Left ventricle myocardium inferior (tissue), 1 donor: ENCODE measurements around the gene TOGARAM1. TPM values are rescaled to one million over a fixed set of nuclear protein-coding genes. Genes with fewer than 3 reads are reported as not detected.
A peak's percentile ranks its signal among the peaks of the same experiment; 100 is the strongest.

Source experiments
- DNase-seq: peaks from one replicate; pipeline ENCODE4 v3.0.0-alpha.2; 2020
- H3K27ac ChIP-seq: fragments of 200-600 bp; replicated peaks from 2 replicates; pipeline ENCODE4 v1.8.0; 2021
- H3K27me3 ChIP-seq: fragments of 200-600 bp; 2 replicates; pipeline ENCODE4 v1.8.0; 2021; ENCODE audit warnings: low read depth
- H3K36me3 ChIP-seq: fragments of 200-600 bp; 2 replicates; pipeline ENCODE4 v1.8.0; 2021
- H3K4me1 ChIP-seq: fragments of 200-600 bp; 2 replicates; pipeline ENCODE4 v1.8.0; 2021
- H3K4me3 ChIP-seq: fragments of 200-600 bp; 2 replicates; pipeline ENCODE4 v1.8.0; 2021; ENCODE audit warnings: mild to moderate bottlenecking, moderate library complexity
- H3K9me3 ChIP-seq: fragments of 200-600 bp; replicated peaks from 2 replicates; pipeline ENCODE4 v1.8.0; 2021
- intact Hi-C: fragments of 100-400 bp; cut with micrococcal nuclease; formaldehyde crosslinking; loops from one replicate; pipeline ENCODE4 v1.11.0; 2022
- long read RNA-seq: library from polyadenylated mRNA; unstranded; transcript quantifications from one replicate; pipeline ENCODE4 v2.0.0, GENCODE V29; 2021
- total RNA-seq: library from RNA; stranded (reverse); fragmentation: NEBNext Ultra II Directional; extraction: Animal tissue kit (Norgen Biotek cat#: 25700); gene quantifications from one replicate; pipeline ENCODE4 v1.2.1, GENCODE V29; 2021
- TF ChIP-seq, protein P1 (sequence below): fragments of 200-600 bp; IDR thresholded peaks from 2 replicates; pipeline ENCODE4 v1.8.0; 2021; ENCODE audit warnings: antibody characterized with exemption, mild to moderate bottlenecking, borderline replicate concordance
- donor health status: DM: no; HTN: yes; CAD: no; lungs with severe emphysema.

The TOGARAM1 gene, protein sequence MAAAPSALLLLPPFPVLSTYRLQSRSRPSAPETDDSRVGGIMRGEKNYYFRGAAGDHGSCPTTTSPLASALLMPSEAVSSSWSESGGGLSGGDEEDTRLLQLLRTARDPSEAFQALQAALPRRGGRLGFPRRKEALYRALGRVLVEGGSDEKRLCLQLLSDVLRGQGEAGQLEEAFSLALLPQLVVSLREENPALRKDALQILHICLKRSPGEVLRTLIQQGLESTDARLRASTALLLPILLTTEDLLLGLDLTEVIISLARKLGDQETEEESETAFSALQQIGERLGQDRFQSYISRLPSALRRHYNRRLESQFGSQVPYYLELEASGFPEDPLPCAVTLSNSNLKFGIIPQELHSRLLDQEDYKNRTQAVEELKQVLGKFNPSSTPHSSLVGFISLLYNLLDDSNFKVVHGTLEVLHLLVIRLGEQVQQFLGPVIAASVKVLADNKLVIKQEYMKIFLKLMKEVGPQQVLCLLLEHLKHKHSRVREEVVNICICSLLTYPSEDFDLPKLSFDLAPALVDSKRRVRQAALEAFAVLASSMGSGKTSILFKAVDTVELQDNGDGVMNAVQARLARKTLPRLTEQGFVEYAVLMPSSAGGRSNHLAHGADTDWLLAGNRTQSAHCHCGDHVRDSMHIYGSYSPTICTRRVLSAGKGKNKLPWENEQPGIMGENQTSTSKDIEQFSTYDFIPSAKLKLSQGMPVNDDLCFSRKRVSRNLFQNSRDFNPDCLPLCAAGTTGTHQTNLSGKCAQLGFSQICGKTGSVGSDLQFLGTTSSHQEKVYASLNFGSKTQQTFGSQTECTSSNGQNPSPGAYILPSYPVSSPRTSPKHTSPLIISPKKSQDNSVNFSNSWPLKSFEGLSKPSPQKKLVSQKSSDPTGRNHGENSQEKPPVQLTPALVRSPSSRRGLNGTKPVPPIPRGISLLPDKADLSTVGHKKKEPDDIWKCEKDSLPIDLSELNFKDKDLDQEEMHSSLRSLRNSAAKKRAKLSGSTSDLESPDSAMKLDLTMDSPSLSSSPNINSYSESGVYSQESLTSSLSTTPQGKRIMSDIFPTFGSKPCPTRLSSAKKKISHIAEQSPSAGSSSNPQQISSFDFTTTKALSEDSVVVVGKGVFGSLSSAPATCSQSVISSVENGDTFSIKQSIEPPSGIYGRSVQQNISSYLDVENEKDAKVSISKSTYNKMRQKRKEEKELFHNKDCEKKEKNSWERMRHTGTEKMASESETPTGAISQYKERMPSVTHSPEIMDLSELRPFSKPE (N-terminal part only)
- 21.6 TPM for total RNA-seq
- long read RNA-seq, full-length matches to known transcripts = 3 of 7 reads
- long read RNA-seq, partial matches to known transcripts = 3 of 7 reads
- long read RNA-seq, other reads (novel, unspliced or antisense) = 1 of 7 reads

DNA sequence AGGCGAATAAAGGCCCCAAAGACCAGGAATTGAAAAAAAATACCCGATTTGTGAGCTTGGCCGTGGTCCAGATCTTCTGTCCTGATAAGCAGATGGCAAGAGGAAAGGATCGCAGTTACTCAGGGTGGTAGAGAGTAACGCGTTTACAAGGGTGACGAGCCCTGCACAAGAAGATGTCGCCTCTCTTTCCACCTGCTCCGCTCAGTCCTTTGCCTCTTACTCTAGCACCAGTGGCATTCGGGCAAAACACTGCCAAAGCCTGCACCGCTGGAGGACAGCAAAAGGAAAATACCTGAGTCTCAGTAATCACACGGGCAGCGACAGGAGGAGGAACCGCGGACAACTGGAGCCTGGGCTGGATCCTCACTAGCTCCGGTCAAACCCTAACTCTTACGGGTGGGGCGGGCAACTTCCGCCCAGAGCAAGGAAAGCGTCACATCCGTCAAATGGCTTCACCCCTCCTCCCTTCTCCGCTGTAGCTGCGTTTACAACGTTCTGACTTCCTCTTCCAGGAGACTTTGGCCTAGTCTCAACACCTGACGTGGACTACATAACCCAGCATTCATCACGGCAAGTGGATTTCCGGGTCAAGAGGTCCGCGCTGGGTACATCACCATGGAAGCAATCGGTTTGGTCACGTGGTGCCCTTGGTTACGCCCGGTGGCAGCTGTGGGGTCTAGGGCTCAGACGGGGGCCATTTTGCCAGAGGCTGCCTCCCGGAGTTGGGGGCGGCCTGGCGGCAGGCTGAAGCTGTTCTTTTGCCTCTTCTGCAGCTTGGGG is at the start of gene TOGARAM1, which contains the start of gene KLHL28:
TOGARAM1 (plus strand) TSS at position 637 of the 780 bp plus-strand sequence. CDS start 232 bp downstream, outside the sequence.
KLHL28 (minus strand) TSS at position 394 of the 780 bp plus-strand sequence. CDS start 16,019 bp downstream, outside the sequence.
- peak within 1 kb of the TSS; percentile 94 for H3K4me3 ChIP-seq
- TF ChIP-seq, protein P1, sequence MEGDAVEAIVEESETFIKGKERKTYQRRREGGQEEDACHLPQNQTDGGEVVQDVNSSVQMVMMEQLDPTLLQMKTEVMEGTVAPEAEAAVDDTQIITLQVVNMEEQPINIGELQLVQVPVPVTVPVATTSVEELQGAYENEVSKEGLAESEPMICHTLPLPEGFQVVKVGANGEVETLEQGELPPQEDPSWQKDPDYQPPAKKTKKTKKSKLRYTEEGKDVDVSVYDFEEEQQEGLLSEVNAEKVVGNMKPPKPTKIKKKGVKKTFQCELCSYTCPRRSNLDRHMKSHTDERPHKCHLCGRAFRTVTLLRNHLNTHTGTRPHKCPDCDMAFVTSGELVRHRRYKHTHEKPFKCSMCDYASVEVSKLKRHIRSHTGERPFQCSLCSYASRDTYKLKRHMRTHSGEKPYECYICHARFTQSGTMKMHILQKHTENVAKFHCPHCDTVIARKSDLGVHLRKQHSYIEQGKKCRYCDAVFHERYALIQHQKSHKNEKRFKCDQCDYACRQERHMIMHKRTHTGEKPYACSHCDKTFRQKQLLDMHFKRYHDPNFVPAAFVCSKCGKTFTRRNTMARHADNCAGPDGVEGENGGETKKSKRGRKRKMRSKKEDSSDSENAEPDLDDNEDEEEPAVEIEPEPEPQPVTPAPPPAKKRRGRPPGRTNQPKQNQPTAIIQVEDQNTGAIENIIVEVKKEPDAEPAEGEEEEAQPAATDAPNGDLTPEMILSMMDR = no peak

DNA sequence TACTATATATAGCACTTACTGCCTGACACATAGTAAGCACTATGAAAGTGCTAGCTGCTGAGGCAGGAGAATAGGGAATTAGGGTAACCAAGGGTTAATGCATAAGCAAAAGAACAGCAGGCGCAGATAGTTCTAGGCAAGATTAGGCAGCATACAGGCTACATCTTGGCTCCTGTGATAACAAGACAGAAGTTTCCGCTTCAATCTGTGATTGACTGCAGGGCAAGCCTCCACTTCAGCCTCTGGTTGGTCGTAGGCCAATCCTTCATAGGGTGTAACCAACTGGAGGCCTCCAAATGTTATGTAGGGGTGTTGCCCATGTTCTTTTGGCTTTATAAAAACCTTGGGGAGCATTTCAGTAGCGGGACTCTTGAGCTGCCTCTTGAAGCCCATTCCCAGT is 47.1 kb upstream of the TOGARAM1 start:
- H3K9me3 ChIP-seq = peaks cover 5% of the 10 kb centered on the region
- peaks cover 15% of the 10 kb centered on the region for H3K4me1 ChIP-seq
- peak overlapping the region; percentile 13 for H3K4me3 ChIP-seq
- intact Hi-C loops = no loop called here
- no peak for DNase-seq
- H3K27ac ChIP-seq = no peak overlapping the region
- no peaks in the 10 kb centered on the region for H3K36me3 ChIP-seq
- TF ChIP-seq, protein P1 = no peak
- no peaks in the 10 kb centered on the region for H3K27me3 ChIP-seq

More for the DNA sequence above, at the start of gene TOGARAM1, which contains the start of gene KLHL28:
- intact Hi-C loops = no loop called here
- Histone ChIP-seq H3K9me3 (no peaks in the 10 kb centered on the region), H3K27me3 (no peaks in the 10 kb centered on the region), H3K36me3 (no peaks in the 10 kb centered on the region), H3K4me1 (peaks cover 92% of the 10 kb centered on the region), H3K27ac (peak within 1 kb of the TSS; percentile 89)
- peak; percentile 93 for DNase-seq

DNA sequence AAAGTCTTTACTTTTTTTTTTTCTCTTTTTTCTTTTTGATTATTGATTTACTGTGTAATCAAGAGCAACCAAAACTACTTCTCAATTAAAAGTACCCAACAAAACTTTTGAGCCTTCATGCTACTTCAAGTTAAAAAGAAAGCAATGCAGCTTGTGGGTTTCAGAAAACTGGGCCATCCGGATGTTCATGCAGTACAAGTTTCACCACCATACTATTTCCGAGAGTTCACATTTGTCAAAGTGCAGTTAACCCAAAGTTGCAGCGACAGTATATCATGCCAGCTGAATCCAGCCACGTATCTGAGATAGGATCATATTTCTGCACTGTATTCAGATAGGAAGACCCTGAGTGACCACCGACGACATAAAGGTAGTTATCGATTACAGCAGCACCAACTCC is 33.2 kb upstream of the TOGARAM1 start:
- no peaks in the 10 kb centered on the region for H3K9me3 ChIP-seq
- TF ChIP-seq, protein P1 = no peak
- no peak for DNase-seq
- no peaks in the 10 kb centered on the region for H3K27me3 ChIP-seq
- H3K27ac ChIP-seq = no peak overlapping the region
- H3K4me1 ChIP-seq = no peaks in the 10 kb centered on the region
- peaks cover 23% of the 10 kb centered on the region for H3K36me3 ChIP-seq
- intact Hi-C loops = no loop called here
- H3K4me3 ChIP-seq = no peak overlapping the region

DNA sequence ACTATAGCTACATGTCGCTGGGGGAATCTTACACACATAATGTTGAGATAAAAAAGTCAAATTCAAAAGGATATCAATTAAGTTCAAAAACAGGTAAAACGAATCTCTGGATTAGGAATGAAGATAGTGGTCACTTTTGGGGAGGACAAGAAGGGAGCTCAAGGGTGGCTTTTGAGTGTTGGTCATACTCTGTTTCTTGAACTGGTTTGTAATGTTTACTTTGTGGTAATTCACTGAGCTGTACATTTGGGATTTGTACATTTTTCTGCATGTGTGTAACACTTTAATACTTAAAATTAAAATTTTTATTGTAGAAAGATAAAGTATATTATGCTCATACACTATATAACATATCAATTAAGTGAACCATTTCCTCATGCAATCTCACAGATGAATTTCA is 26.8 kb upstream of the TOGARAM1 start:
- Histone ChIP-seq H3K9me3 (no peaks in the 10 kb centered on the region), H3K4me3 (no peak overlapping the region), H3K4me1 (no peaks in the 10 kb centered on the region), H3K36me3 (peaks cover 47% of the 10 kb centered on the region), H3K27ac (no peak overlapping the region), H3K27me3 (no peaks in the 10 kb centered on the region)
- TF ChIP-seq, protein P1 = no peak
- no peak for DNase-seq
- intact Hi-C loops = no loop called here
